ENCODE results near the gene ZNF184. TPM values are rescaled to one million over a fixed set of nuclear protein-coding genes. Genes with fewer than 3 reads are reported as not detected.
A peak's percentile ranks its signal among the peaks of the same experiment; 100 is the strongest.

Gene ZNF184
- total and polyA plus RNA-seq, 9 of the 15 experiments (the other 6 are each of a cell fraction or from before 2014, with no cell fraction given) = 7.6 to 22.2 (median 12.8) TPM

DNA sequence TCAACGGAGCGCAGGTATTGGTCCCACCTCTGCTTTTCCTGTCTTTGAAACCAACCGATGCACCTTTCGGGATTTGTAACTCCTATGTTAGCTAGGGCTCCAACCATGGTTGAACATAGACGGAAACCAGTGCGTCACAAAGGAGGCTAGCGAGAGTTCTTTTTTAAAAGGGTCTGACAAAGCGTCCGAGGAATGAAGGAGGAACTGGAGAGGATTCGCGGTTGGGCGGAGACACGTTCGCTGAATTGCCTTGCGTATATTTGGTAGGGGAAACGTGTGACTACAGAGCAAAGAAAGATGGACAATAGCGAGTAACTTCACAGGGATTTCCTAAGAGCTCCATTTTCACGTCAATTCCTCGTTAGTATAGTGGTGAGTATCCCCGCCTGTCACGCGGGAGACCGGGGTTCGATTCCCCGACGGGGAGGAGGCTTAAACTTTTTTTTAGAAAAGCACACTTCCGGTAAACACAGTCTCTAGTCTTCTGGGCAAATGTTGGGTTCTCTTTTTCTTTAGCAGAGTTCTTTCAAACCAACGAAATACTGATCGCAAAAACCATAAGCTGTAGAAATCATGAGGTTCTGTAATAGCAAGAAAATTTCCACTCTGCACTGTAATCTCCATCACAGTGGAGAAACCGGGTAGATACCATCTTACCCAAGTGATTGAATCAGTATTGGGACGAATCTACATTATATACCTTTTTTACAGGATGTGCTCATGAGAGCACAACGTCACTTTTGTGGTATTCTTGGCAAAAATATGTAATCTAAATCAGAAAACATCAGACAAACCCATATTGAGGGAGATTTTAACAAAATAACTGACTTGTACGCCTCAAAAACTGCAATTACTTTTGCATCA, 6.6 kb upstream of the ZNF184 start (continued):
- peak; percentile 66; the same call in 1 of the 2 replicates for TF ChIP-seq SP1 (CRISPR knock-in tag; IDR thresholded peaks at IDR 0.05)
- peak in 1 of 2 experiments; percentile 56; a peak in 1 of 4 replicates for TF ChIP-seq FOXA3 (CRISPR knock-in tag; conservative IDR thresholded peaks at IDR 0.05 in 1 of 2, IDR thresholded peaks at IDR 0.05 in 1 of 2)
- no peak for TF ChIP-seq PREB (CRISPR knock-in tag; IDR thresholded peaks at IDR 0.05)
- TF ChIP-seq BRF1 (IDR thresholded peaks at IDR 0.05; ENCODE audit: borderline replicate concordance, extremely low read depth, insufficient read length) = peak; percentile 33
- TF ChIP-seq, protein P1, sequence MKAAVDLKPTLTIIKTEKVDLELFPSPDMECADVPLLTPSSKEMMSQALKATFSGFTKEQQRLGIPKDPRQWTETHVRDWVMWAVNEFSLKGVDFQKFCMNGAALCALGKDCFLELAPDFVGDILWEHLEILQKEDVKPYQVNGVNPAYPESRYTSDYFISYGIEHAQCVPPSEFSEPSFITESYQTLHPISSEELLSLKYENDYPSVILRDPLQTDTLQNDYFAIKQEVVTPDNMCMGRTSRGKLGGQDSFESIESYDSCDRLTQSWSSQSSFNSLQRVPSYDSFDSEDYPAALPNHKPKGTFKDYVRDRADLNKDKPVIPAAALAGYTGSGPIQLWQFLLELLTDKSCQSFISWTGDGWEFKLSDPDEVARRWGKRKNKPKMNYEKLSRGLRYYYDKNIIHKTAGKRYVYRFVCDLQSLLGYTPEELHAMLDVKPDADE (conservative IDR thresholded peaks at IDR 0.05; ENCODE audit: control insufficient read depth, low read depth, low read length) = peak; percentile 90
- TF ChIP-seq ZBTB40 (IDR thresholded peaks at IDR 0.05) = peak; percentile 84
- TF ChIP-seq ZBTB40 (CRISPR knock-in tag; IDR thresholded peaks at IDR 0.05) = no peak
- peak; percentile 60; the same call in 1 of the 2 replicates for TF ChIP-seq CEBPB (tag; IDR thresholded peaks at IDR 0.05)
- TF ChIP-seq L3MBTL2 (IDR thresholded peaks at IDR 0.05) = peak; percentile 36
- peak; percentile 34 for TF ChIP-seq EP300 (IDR thresholded peaks at IDR 0.05; ENCODE audit: low read length)
- TF ChIP-seq ZZZ3 (IDR thresholded peaks at IDR 0.05) = no peak
- TF ChIP-seq ARNT (IDR thresholded peaks at IDR 0.05) = peak; percentile 75 to 97
- TF ChIP-seq HDAC2 (IDR thresholded peaks at IDR 0.05) = peak; percentile 73; the same call in 1 of the 2 replicates
- TF ChIP-seq CC2D1A (IDR thresholded peaks at IDR 0.05) = 0 out of 2 replicates have a peak, but pooled peaks have one; percentile 23

All from K562 (cell line).